Panc1 (cell line): Measurements from ENCODE around the gene RALGPS2. TPM values are rescaled to one million over a fixed set of nuclear protein-coding genes. Genes with fewer than 3 reads are reported as not detected.

Experiments
- ATAC-seq: fragments of 200-7000 bp; cut with Tn5 transposase; 2 replicates; pipeline ENCODE4 v1.9.1; 2020; ENCODE audit warnings: mild to moderate bottlenecking, moderate library complexity
- BruUV-seq: library from RNA; stranded (reverse); fragments of 400-500 nt; replicated peaks from 2 replicates; lab custom pipeline; 2021; lab: Mats Ljungman, UMichigan
- CTCF ChIA-PET: fragments of 300-600 bp; sonication (Branson Sonifier 250); formaldehyde crosslinking; loops from one replicate; lab custom pipeline; 2022; ENCODE audit warnings: antibody characterized with exemption; lab: Charles Lee
- POLR2A ChIA-PET: fragments of 300-600 bp; sonication (Branson Sonifier 250); formaldehyde crosslinking; loops from one replicate; lab custom pipeline; 2022; ENCODE audit warnings: antibody characterized with exemption; lab: Charles Lee
- DNase-seq: peaks from one replicate; pipeline ENCODE4 v3.0.0-alpha.2; 2010; ENCODE audit warnings: low read depth, low spot score
- H3K27ac ChIP-seq: 2 replicates; pipeline ENCODE4 v1.5.1; 2011; ENCODE audit warnings: mild to moderate bottlenecking, low read length, inconsistent platforms
- H3K27me3 ChIP-seq: fragments of 200-500 bp; sonication (Bioruptor generic); 2 replicates; pipeline ENCODE4 v1.6.0; 2014; ENCODE audit warnings: low read length, inconsistent platforms; ENCODE audit not compliant: control insufficient read depth, insufficient read depth
- H3K36me3 ChIP-seq: fragments of 200-500 bp; sonication (Bioruptor generic); 2 replicates; pipeline ENCODE4 v1.5.1; 2014; ENCODE audit warnings: inconsistent platforms, mild to moderate bottlenecking, low read length, moderate library complexity; ENCODE audit not compliant: control insufficient read depth, insufficient read depth
- H3K4me1 ChIP-seq: 2 replicates; pipeline ENCODE4 v1.5.1; 2011; ENCODE audit warnings: inconsistent platforms, mild to moderate bottlenecking, low read length, moderate library complexity; ENCODE audit not compliant: control insufficient read depth, insufficient read depth
- H3K4me3 ChIP-seq, 2 experiments: 2 replicates each; pipeline ENCODE4 v1.5.1; 2011 to 2012; ENCODE audit warnings: low read depth in 2 of 2, low read length in 2 of 2, mild to moderate bottlenecking in 2 of 2, inconsistent platforms in 1 of 2, moderate library complexity in 1 of 2
- H3K9me3 ChIP-seq: fragments of 200-500 bp; sonication (Bioruptor generic); 2 replicates; pipeline ENCODE4 v1.5.1; 2014; ENCODE audit warnings: low read depth, mild to moderate bottlenecking, inconsistent platforms, low read length, moderate library complexity; ENCODE audit not compliant: control insufficient read depth, insufficient read depth
- CTCF ChIP-seq: fragments of 450-650 bp; IDR thresholded peaks from 2 replicates; pipeline ENCODE4 v1.5.1; 2017; ENCODE audit warnings: mild to moderate bottlenecking
- POLR2AphosphoS5 ChIP-seq: IDR thresholded peaks from 2 replicates; pipeline ENCODE4 v1.6.1; 2012; ENCODE audit warnings: mild to moderate bottlenecking, low read depth, low read length, moderate library complexity
- SIN3A ChIP-seq: IDR thresholded peaks from 2 replicates; pipeline ENCODE4 v1.6.1; 2012; ENCODE audit warnings: low read depth, mild to moderate bottlenecking, low read length, moderate library complexity, borderline replicate concordance; ENCODE audit not compliant: insufficient read depth
- TCF7L2 ChIP-seq: IDR thresholded peaks from 2 replicates; pipeline ENCODE4 v1.6.1; 2011; ENCODE audit warnings: mild to moderate bottlenecking, low read depth, low read length, inconsistent platforms
- in situ Hi-C: cut with HindIII; loops from 2 replicates; pipeline ENCODE4 v1.10.0; 2016; ENCODE audit warnings: low sequenced_read_pairs, low pct_unique_long_range_greater_than_20kb
- intact Hi-C: fragments of 100-400 bp; cut with micrococcal nuclease; formaldehyde crosslinking; loops from one replicate; pipeline ENCODE4 v1.10.0; 2022; ENCODE audit not compliant: unreplicated experiment
- total RNA-seq: library from RNA; stranded (reverse); gene quantifications from one replicate; pipeline ENCODE4 v1.2.1, GENCODE V29; 2021; ENCODE audit not compliant: unreplicated experiment
- TF ChIP-seq, protein P1 (sequence below), 2 experiments: IDR thresholded peaks; 2 replicates each; pipeline ENCODE4 v1.6.1; 2011 to 2012; ENCODE audit warnings: low read depth in 2 of 2, control low read depth in 1 of 2, low read length in 1 of 2, mild to moderate bottlenecking in 1 of 2, moderate library complexity in 1 of 2; ENCODE audit not compliant: insufficient read depth in 1 of 2

Gene RALGPS2
- total RNA-seq, 1 experiment from 2014 or later: 5.4 TPM

DNA sequence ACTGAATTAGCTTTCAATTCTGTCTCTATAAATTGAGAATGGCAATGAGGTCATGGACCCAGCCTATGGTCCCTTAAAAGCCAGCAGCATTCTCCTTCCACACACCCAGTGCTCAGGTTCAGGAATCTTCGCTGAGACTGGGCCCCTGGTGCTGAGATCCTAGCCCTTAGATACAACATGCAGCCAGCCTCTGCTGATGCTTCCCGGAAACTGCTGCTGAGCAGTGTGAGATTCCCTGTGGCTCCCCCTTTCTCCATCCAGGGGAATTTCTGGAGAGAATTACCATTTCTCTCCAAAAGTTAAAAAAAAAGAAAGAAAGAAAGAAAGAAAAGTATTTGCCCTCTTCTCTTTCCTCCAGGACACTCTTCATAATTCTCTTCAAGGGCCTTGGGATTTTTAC lies 31.7 kb upstream of the RALGPS2 start:
- Histone ChIP-seq H3K27me3 (no peaks in the 10 kb centered on the region), H3K36me3 (no peaks in the 10 kb centered on the region), H3K27ac (no peak overlapping the region), H3K9me3 (no peaks in the 10 kb centered on the region), H3K4me1 (no peaks in the 10 kb centered on the region), H3K4me3 (no peak overlapping the region)
- BruUV-seq: no TSS peak
- intact Hi-C loops: no loop called here
- in situ Hi-C loops: no loop called here
- no peak for DNase-seq
- TF ChIP-seq CTCF (no peak), POLR2AphosphoS5 (no peak), SIN3A (no peak), TCF7L2 (no peak)
- TF ChIP-seq, protein P1, sequence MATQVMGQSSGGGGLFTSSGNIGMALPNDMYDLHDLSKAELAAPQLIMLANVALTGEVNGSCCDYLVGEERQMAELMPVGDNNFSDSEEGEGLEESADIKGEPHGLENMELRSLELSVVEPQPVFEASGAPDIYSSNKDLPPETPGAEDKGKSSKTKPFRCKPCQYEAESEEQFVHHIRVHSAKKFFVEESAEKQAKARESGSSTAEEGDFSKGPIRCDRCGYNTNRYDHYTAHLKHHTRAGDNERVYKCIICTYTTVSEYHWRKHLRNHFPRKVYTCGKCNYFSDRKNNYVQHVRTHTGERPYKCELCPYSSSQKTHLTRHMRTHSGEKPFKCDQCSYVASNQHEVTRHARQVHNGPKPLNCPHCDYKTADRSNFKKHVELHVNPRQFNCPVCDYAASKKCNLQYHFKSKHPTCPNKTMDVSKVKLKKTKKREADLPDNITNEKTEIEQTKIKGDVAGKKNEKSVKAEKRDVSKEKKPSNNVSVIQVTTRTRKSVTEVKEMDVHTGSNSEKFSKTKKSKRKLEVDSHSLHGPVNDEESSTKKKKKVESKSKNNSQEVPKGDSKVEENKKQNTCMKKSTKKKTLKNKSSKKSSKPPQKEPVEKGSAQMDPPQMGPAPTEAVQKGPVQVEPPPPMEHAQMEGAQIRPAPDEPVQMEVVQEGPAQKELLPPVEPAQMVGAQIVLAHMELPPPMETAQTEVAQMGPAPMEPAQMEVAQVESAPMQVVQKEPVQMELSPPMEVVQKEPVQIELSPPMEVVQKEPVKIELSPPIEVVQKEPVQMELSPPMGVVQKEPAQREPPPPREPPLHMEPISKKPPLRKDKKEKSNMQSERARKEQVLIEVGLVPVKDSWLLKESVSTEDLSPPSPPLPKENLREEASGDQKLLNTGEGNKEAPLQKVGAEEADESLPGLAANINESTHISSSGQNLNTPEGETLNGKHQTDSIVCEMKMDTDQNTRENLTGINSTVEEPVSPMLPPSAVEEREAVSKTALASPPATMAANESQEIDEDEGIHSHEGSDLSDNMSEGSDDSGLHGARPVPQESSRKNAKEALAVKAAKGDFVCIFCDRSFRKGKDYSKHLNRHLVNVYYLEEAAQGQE (IDR thresholded peaks at IDR 0.05; ENCODE audit: insufficient read depth in 1 of 2, low read depth in 2 of 2, low read length in 1 of 2): no peak
- ATAC-seq: no peak
- ChIA-PET POLR2A (no interaction called here), CTCF (no interaction called here)

GRCh38 chr1:178694923-178695525 lies 30.0 kb upstream of the RALGPS2 start:
- TF ChIP-seq, protein P1 (IDR thresholded peaks at IDR 0.05; ENCODE audit: insufficient read depth in 1 of 2, low read depth in 2 of 2, low read length in 1 of 2): no peak
- TF ChIP-seq POLR2AphosphoS5 (no peak), CTCF (no peak), TCF7L2 (no peak), SIN3A (no peak)
- Histone ChIP-seq H3K27me3 (no peaks in the 10 kb centered on the region), H3K36me3 (no peaks in the 10 kb centered on the region), H3K9me3 (no peaks in the 10 kb centered on the region), H3K4me3 (no peak overlapping the region), H3K27ac (no peak overlapping the region), H3K4me1 (no peaks in the 10 kb centered on the region)
- no TSS peak for BruUV-seq
- intact Hi-C loops: no loop called here
- ATAC-seq: no peak
- in situ Hi-C loops: no loop called here
- no peak for DNase-seq
- CTCF ChIA-PET: no interaction called here
- POLR2A ChIA-PET: no interaction called here
